Measurements from ENCODE around the gene TMEM45B.
A peak's percentile ranks its signal among the peaks of the same experiment; 100 is the strongest.
"Not testable (repeated sequence)": the region's sequence is repeated elsewhere in the genome, so short reads cannot be mapped to it uniquely, and the experiment has no call there.

TMEM45B gene

GRCh38 chr11:129865701-129866100 lies 50.1 kb downstream of the TMEM45B start:
- Histone ChIP-seq H3K9me3 (ENCODE audit: control insufficient read depth in 2 of 2, low read length in 2 of 2) (no peaks in the 10 kb centered on the region), H3K4me3 (ENCODE audit: low read length in 2 of 2) (no peak overlapping the region), H3K36me3 (ENCODE audit: control insufficient read depth in 2 of 2, insufficient read depth in 2 of 2, low read length in 2 of 2) (peaks cover 52 to 55% of the 10 kb centered on the region in 2 donors), H3K27ac (ENCODE audit: low read depth in 2 of 2, low read length in 2 of 2) (no peak overlapping the region), H3K9ac (ENCODE audit: low read depth in 1 of 2, low read length in 2 of 2) (no peak overlapping the region), H3K27me3 (ENCODE audit: control insufficient read depth in 2 of 2, insufficient read depth in 2 of 2, low read length in 2 of 2) (no peaks in the 10 kb centered on the region), H3K4me1 (ENCODE audit: control insufficient read depth in 2 of 2, insufficient read depth in 2 of 2, low read length in 2 of 2) (peaks cover 0 to 6% of the 10 kb centered on the region in 2 donors)

DNA sequence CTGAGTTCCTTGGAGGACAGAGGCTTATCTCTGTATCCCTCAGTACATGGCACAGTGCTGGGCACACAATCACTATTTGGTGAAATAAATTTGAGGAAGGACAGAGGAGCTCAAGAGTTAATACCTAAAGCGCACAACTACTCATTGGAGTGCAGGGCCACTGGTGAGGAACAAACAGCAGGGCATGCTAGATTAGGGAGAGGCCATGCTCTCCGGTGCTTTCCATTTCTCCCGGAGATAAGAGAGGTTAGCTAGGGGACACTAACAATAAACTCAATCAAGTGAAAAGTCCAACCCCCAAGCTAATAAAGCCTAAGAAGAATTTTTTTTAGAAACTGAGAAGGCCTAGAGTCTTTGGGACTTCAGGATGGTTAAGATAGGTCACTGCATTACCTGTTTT lies 50.7 kb downstream of the TMEM45B start:
- Histone ChIP-seq H3K9me3 (ENCODE audit: control insufficient read depth in 2 of 2, low read length in 2 of 2) (no peaks in the 10 kb centered on the region), H3K4me1 (ENCODE audit: control insufficient read depth in 2 of 2, insufficient read depth in 2 of 2, low read length in 2 of 2) (peaks cover 0 to 6% of the 10 kb centered on the region in 2 donors), H3K4me3 (ENCODE audit: low read length in 2 of 2) (no peak overlapping the region), H3K27me3 (ENCODE audit: control insufficient read depth in 2 of 2, insufficient read depth in 2 of 2, low read length in 2 of 2) (no peaks in the 10 kb centered on the region), H3K36me3 (ENCODE audit: control insufficient read depth in 2 of 2, insufficient read depth in 2 of 2, low read length in 2 of 2) (peaks cover 56 to 60% of the 10 kb centered on the region in 2 donors), H3K27ac (ENCODE audit: low read depth in 2 of 2, low read length in 2 of 2) (no peak overlapping the region), H3K9ac (ENCODE audit: low read depth in 1 of 2, low read length in 2 of 2) (no peak overlapping the region)

DNA sequence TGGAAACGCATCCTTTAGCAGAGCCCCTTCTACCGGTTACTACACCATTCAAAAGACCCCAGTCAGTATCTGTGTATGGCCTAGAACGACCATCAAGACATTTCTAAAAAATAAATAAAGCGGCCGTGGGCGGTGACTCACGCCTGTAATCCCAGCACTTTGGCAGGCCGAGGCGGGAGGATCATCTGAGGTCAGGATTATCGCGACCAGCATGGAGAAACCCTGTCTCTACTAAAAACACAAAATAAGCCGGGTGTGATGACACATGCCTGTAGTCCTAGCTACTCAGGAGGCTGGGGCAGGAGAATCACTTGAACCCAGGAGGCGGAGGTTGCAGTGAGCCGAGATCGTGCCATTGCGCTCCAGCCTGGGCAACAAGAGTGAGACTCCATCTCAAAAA lies 53.0 kb downstream of the TMEM45B start:
- peaks cover 76 to 79% of the 10 kb centered on the region in 2 donors for H3K36me3 ChIP-seq (ENCODE audit: control insufficient read depth in 2 of 2, insufficient read depth in 2 of 2, low read length in 2 of 2)
- not testable (repeated sequence) for H3K4me3 ChIP-seq (ENCODE audit: low read length in 2 of 2); H3K27ac ChIP-seq (ENCODE audit: low read depth in 2 of 2, low read length in 2 of 2)

DNA sequence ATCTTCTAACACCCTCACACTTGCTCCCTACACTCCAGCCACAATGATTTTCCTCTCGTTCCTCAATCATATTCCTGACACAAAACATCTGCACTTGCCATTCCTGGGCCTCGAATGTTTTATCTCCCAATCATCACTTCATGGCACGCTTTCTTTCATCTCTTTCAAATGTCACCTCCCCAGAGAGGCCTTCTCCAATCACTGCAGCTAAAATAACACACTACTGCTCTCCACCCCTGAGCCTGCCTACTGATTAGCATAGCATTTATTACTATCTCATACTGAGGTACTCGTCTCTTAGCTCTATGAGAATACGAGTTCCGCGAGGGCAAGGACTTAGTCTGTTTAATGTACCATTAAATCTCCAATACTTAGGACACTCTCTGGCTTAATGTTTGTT lies 56.3 kb downstream of the TMEM45B start:
- Histone ChIP-seq H3K36me3 (ENCODE audit: control insufficient read depth in 2 of 2, insufficient read depth in 2 of 2, low read length in 2 of 2) (peaks cover 80 to 82% of the 10 kb centered on the region in 2 donors), H3K9me3 (ENCODE audit: control insufficient read depth in 2 of 2, low read length in 2 of 2) (no peaks in the 10 kb centered on the region), H3K27ac (ENCODE audit: low read depth in 2 of 2, low read length in 2 of 2) (no peak overlapping the region), H3K9ac (ENCODE audit: low read depth in 1 of 2, low read length in 2 of 2) (no peak overlapping the region), H3K4me3 (ENCODE audit: low read length in 2 of 2) (no peak overlapping the region), H3K4me1 (ENCODE audit: control insufficient read depth in 2 of 2, insufficient read depth in 2 of 2, low read length in 2 of 2) (no peaks in the 10 kb centered on the region), H3K27me3 (ENCODE audit: control insufficient read depth in 2 of 2, insufficient read depth in 2 of 2, low read length in 2 of 2) (no peaks in the 10 kb centered on the region)

More for the DNA sequence above, 53.0 kb downstream of the TMEM45B start:
- H3K4me1 ChIP-seq (ENCODE audit: control insufficient read depth in 2 of 2, insufficient read depth in 2 of 2, low read length in 2 of 2); H3K9me3 ChIP-seq (ENCODE audit: control insufficient read depth in 2 of 2, low read length in 2 of 2); H3K27me3 ChIP-seq (ENCODE audit: control insufficient read depth in 2 of 2, insufficient read depth in 2 of 2, low read length in 2 of 2); H3K9ac ChIP-seq (ENCODE audit: low read depth in 1 of 2, low read length in 2 of 2): not testable (repeated sequence)

DNA sequence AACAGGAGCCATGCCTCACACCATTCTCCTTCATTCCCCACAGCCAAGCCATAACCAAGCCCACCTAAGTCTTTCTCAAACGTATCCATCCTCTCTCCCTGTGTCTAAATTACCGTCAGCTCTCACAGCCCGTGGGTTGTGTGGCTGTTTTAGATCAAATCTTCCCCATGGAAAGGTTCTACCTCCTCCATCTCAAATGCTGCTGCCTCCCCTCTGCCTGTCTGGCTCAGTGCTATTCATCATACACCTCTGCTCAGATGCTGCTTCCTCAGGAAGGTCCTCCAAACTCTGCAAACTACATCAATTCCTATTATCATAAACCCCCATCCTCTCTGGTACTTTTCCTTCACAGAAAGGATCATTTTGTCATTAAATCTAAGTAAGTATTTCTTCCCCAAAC lies 64.7 kb downstream of the TMEM45B start:
- Histone ChIP-seq H3K27ac (ENCODE audit: low read depth in 2 of 2, low read length in 2 of 2) (no peak overlapping the region), H3K36me3 (ENCODE audit: control insufficient read depth in 2 of 2, insufficient read depth in 2 of 2, low read length in 2 of 2) (peaks cover 82 to 95% of the 10 kb centered on the region in 2 donors), H3K27me3 (ENCODE audit: control insufficient read depth in 2 of 2, insufficient read depth in 2 of 2, low read length in 2 of 2) (no peaks in the 10 kb centered on the region), H3K9ac (ENCODE audit: low read depth in 1 of 2, low read length in 2 of 2) (no peak overlapping the region), H3K9me3 (ENCODE audit: control insufficient read depth in 2 of 2, low read length in 2 of 2) (no peaks in the 10 kb centered on the region), H3K4me3 (ENCODE audit: low read length in 2 of 2) (no peak overlapping the region), H3K4me1 (ENCODE audit: control insufficient read depth in 2 of 2, insufficient read depth in 2 of 2, low read length in 2 of 2) (no peaks in the 10 kb centered on the region)

DNA sequence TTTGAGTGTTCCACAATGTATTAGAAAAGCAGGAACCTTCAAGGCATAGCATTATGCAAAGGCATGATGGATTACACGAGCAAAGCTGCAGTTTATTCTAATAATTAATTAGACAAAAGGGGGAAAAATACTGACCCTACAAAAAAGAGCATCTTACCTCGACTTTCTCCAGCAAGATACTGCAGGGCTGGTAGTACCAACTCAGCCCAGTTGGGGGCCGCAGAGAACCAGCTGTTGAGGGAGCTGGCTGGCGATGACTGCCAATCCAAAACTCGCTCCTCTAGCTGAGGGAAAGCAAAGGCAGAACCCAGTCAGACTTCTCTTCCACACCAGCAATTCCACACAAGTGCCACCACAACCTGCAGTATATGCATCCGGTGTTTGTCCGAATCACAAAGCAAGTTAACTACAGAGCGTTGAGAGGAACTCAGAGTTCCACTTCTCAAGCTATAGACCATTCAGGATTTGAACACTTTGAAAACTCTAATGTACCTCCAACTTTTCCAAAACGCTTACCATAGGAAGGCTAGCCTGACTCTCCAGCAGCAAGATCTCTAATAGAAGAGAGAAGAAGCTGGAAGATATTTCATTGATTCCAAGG lies 66.0 kb downstream of the TMEM45B start:
- Histone ChIP-seq H3K27ac (ENCODE audit: low read depth in 2 of 2, low read length in 2 of 2) (no peak overlapping the region), H3K4me1 (ENCODE audit: control insufficient read depth in 2 of 2, insufficient read depth in 2 of 2, low read length in 2 of 2) (no peaks in the 10 kb centered on the region), H3K27me3 (ENCODE audit: control insufficient read depth in 2 of 2, insufficient read depth in 2 of 2, low read length in 2 of 2) (no peaks in the 10 kb centered on the region), H3K9ac (ENCODE audit: low read depth in 1 of 2, low read length in 2 of 2) (no peak overlapping the region), H3K4me3 (ENCODE audit: low read length in 2 of 2) (no peak overlapping the region), H3K36me3 (ENCODE audit: control insufficient read depth in 2 of 2, insufficient read depth in 2 of 2, low read length in 2 of 2) (peaks cover 89 to 98% of the 10 kb centered on the region in 2 donors), H3K9me3 (ENCODE audit: control insufficient read depth in 2 of 2, low read length in 2 of 2) (no peaks in the 10 kb centered on the region)

DNA sequence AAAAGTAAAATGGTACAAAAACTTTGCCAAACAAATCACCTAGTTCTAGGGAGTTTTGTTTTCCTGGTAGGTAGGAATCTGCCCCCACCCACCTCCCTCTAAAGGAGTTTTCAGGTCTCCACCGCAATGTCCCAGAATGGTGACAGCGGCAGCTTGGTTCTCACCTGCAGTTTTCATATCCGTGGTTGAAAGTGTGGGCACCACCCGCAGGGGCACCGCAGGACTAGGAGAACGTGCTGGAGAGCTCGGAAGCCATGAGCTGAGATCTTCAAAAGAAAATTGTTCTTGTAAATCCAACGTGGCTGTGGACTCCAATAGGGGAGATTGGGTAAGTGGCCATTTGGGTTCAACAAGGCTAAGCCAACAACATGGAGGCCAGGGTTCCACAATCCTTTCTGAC lies 68.9 kb downstream of the TMEM45B start:
- Histone ChIP-seq H3K9ac (ENCODE audit: low read depth in 1 of 2, low read length in 2 of 2) (no peak overlapping the region), H3K4me1 (ENCODE audit: control insufficient read depth in 2 of 2, insufficient read depth in 2 of 2, low read length in 2 of 2) (no peaks in the 10 kb centered on the region), H3K27me3 (ENCODE audit: control insufficient read depth in 2 of 2, insufficient read depth in 2 of 2, low read length in 2 of 2) (no peaks in the 10 kb centered on the region), H3K4me3 (ENCODE audit: low read length in 2 of 2) (no peak overlapping the region), H3K9me3 (ENCODE audit: control insufficient read depth in 2 of 2, low read length in 2 of 2) (no peaks in the 10 kb centered on the region), H3K27ac (ENCODE audit: low read depth in 2 of 2, low read length in 2 of 2) (no peak overlapping the region), H3K36me3 (ENCODE audit: control insufficient read depth in 2 of 2, insufficient read depth in 2 of 2, low read length in 2 of 2) (peaks cover 83 to 93% of the 10 kb centered on the region in 2 donors)

DNA sequence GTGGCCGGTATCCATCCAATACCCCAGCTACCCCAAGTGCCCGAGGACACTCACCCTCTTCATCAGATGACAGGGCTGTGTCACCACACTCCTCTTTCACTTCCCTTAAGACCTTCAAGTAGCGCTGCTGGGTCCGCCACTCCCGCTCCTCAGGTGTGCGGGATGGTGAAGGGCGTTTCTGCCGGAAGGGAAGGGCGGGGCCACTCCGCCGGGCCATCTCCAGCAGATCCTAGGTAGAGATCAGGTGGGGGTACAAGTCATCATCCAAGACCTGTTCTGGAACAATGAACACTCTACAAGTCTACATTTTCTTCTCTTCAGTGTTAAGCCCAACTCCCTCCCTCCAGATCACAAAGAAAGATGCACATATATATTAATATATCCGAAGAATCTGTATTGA lies 69.7 kb downstream of the TMEM45B start:
- no peaks in the 10 kb centered on the region for H3K4me1 ChIP-seq (ENCODE audit: control insufficient read depth in 2 of 2, insufficient read depth in 2 of 2, low read length in 2 of 2)
- no peak overlapping the region for H3K27ac ChIP-seq (ENCODE audit: low read depth in 2 of 2, low read length in 2 of 2)
- H3K36me3 ChIP-seq (ENCODE audit: control insufficient read depth in 2 of 2, insufficient read depth in 2 of 2, low read length in 2 of 2) = peaks cover 85 to 93% of the 10 kb centered on the region in 2 donors
- no peaks in the 10 kb centered on the region for H3K27me3 ChIP-seq (ENCODE audit: control insufficient read depth in 2 of 2, insufficient read depth in 2 of 2, low read length in 2 of 2)
- H3K9ac ChIP-seq (ENCODE audit: low read depth in 1 of 2, low read length in 2 of 2) = no peak overlapping the region
- H3K4me3 ChIP-seq (ENCODE audit: low read length in 2 of 2) = no peak overlapping the region
- no peaks in the 10 kb centered on the region for H3K9me3 ChIP-seq (ENCODE audit: control insufficient read depth in 2 of 2, low read length in 2 of 2)

GRCh38 chr11:129888451-129888850 lies 72.8 kb downstream of the TMEM45B start:
- Histone ChIP-seq H3K27ac (ENCODE audit: low read depth in 2 of 2, low read length in 2 of 2) (no peak overlapping the region), H3K9me3 (ENCODE audit: control insufficient read depth in 2 of 2, low read length in 2 of 2) (no peaks in the 10 kb centered on the region), H3K4me1 (ENCODE audit: control insufficient read depth in 2 of 2, insufficient read depth in 2 of 2, low read length in 2 of 2) (no peaks in the 10 kb centered on the region), H3K4me3 (ENCODE audit: low read length in 2 of 2) (no peak overlapping the region), H3K27me3 (ENCODE audit: control insufficient read depth in 2 of 2, insufficient read depth in 2 of 2, low read length in 2 of 2) (no peaks in the 10 kb centered on the region), H3K9ac (ENCODE audit: low read depth in 1 of 2, low read length in 2 of 2) (no peak overlapping the region), H3K36me3 (ENCODE audit: control insufficient read depth in 2 of 2, insufficient read depth in 2 of 2, low read length in 2 of 2) (peaks cover 77 to 78% of the 10 kb centered on the region in 2 donors)

GRCh38 chr11:129894278-129895125 lies 78.9 kb downstream of the TMEM45B start:
- peak overlapping the region; percentile 37 to 76 for H3K27ac ChIP-seq (ENCODE audit: low read depth in 2 of 2, low read length in 2 of 2)
- H3K9ac ChIP-seq (ENCODE audit: low read depth in 1 of 2, low read length in 2 of 2) = peak overlapping the region; percentile 74 to 89
- no peaks in the 10 kb centered on the region for H3K9me3 ChIP-seq (ENCODE audit: control insufficient read depth in 2 of 2, low read length in 2 of 2)
- H3K4me1 ChIP-seq (ENCODE audit: control insufficient read depth in 2 of 2, insufficient read depth in 2 of 2, low read length in 2 of 2) = peaks cover 3 to 15% of the 10 kb centered on the region in 2 donors
- no peaks in the 10 kb centered on the region for H3K27me3 ChIP-seq (ENCODE audit: control insufficient read depth in 2 of 2, insufficient read depth in 2 of 2, low read length in 2 of 2)
- H3K4me3 ChIP-seq (ENCODE audit: low read length in 2 of 2) = peak overlapping the region; percentile 86 to 95
- H3K36me3 ChIP-seq (ENCODE audit: control insufficient read depth in 2 of 2, insufficient read depth in 2 of 2, low read length in 2 of 2) = peaks cover 23 to 25% of the 10 kb centered on the region in 2 donors

Data from mucosa of rectum (tissue), 2 donors.